GM12864 (cell line): ENCODE data around the gene CHD1L.

Experiments
- DNase-seq: peaks from one replicate; pipeline ENCODE4 v3.0.0-alpha.2; 2011; ENCODE audit warnings: low read depth
- H3K4me3 ChIP-seq: 2 replicates; pipeline ENCODE4 v1.5.1; 2011; ENCODE audit warnings: mild to moderate bottlenecking, low read depth, low read length, control low read depth
- TF ChIP-seq, protein P1 (sequence below): IDR thresholded peaks from 2 replicates; pipeline ENCODE4 v1.5.1; 2011; ENCODE audit warnings: low read depth, mild to moderate bottlenecking, moderate library complexity, low read length, control low read depth, inconsistent platforms; ENCODE audit errors: missing control alignments

The CHD1L gene

DNA sequence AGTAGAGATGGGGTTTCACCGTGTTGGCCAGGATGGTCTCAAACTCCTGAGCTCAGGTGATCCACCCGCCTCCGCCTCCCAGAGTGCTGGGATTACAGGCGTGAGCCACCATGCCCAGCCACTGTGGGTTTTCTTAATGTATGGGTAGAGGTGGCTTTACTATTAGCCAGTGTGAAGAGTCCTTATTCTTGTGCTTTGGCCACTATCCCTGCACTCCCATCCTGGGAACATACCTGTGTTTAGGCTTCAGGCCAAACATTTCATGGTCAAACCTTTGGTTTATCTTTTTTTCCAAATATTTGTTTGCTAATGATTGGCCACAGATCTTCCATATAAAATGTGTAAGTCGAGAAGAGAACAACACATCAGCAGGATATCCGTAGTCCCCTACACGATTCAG, 33.9 kb upstream of the CHD1L start:
- no peak overlapping the region for H3K4me3 ChIP-seq
- no peak for DNase-seq
- TF ChIP-seq, protein P1, sequence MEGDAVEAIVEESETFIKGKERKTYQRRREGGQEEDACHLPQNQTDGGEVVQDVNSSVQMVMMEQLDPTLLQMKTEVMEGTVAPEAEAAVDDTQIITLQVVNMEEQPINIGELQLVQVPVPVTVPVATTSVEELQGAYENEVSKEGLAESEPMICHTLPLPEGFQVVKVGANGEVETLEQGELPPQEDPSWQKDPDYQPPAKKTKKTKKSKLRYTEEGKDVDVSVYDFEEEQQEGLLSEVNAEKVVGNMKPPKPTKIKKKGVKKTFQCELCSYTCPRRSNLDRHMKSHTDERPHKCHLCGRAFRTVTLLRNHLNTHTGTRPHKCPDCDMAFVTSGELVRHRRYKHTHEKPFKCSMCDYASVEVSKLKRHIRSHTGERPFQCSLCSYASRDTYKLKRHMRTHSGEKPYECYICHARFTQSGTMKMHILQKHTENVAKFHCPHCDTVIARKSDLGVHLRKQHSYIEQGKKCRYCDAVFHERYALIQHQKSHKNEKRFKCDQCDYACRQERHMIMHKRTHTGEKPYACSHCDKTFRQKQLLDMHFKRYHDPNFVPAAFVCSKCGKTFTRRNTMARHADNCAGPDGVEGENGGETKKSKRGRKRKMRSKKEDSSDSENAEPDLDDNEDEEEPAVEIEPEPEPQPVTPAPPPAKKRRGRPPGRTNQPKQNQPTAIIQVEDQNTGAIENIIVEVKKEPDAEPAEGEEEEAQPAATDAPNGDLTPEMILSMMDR = no peak

DNA sequence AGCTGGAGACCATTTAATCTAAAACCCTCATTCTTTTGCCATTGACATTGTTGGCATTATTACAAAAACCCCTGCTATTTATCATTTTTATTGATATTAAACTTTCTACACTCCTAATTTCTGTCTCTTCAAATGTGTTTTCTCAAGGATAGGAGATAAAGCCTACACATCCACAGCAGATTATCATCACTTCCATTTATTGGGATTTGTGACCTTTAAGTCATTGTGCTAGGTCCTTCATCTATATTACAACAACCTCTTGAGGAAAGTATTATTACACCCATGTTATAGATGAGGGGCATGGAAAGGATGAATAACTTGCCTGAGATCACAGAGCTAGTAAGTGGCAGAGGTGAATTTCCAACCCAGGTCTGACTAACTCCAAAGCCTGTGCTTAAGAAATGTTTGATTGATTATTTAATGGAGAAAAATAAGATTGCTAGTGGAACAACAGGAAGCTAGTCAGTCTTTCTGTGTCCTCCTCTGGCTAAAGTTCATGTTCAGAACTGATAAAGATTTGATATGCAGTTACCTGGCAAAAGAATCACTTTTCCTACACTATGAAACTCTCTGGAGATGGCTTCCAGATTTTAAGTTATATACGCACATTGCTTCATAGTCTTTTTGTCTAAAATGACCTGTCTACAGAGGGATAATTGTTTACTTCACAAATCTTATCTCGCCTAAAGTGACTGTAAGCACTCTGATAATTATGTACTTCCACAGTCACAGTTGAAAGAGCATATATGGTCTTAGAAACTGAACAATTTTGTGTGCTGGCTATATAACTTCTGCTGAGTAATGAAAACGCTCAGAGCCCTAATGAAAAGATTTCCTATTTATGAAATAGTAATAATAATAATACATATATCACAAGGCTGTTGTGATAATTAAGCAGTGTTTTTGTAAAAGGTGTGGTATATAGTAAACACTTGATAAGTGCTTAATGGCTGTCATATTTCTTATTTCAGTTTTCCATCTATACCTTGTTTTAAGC, 32.4 kb upstream of the CHD1L start:
- no peak for DNase-seq
- H3K4me3 ChIP-seq = no peak overlapping the region
- TF ChIP-seq, protein P1 = no peak

DNA sequence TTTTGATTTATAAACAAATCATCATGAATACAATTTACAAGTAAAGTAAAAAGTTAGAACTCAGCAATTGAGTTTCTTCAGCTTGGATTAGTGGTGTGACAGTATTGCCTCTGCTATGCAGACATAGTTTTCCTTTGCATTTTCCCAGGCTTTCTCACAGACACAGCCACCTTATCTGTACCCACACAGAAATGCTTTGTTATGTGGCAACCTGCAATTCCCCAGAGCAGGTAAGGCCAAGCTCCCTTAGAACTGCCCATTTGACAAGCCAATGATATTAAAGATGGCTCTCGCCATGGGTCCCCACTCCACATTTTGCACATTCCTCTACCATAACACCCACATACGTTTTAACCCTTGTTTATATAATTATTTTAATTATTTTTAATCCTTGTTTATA, 31.5 kb upstream of the CHD1L start:
- TF ChIP-seq, protein P1 = no peak
- no peak for DNase-seq
- no peak overlapping the region for H3K4me3 ChIP-seq

DNA sequence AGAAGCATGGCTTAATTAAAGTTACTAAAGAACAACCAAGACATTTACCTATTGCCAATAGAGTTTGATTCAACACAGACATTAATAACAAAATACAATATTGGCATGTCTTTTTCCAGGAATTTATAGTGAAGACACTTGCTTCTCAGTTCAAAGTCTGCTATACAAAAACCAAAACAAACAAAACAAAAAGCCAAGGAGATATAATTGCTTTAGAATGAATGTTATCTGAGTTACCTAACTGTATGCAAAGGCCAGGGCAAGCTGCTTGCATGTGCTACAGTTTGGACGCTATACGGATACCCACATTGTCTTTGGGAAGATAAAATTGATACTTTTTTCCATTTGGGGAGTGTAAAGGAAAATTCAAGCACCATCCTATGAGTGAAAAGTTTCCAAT, 30.9 kb upstream of the CHD1L start:
- TF ChIP-seq, protein P1 = no peak
- H3K4me3 ChIP-seq = no peak overlapping the region
- no peak for DNase-seq

DNA sequence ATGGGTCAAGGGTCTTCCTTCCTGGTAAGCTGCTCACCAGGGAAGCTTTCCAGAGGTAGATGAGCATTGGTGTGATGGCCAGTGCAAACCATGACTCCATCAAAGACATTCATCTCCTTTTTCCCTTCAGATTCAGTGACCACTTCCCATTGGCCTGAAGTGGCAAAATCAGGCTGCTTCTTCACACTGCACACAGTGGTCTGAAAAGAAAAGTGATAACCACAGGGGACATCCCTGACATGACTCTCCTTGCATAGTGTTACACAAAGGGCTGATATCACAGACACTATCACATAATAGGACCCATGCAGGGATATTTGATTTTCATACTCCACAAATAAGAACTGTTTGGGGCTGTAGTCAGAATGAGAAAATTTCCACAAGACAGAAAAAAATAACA, 29.2 kb upstream of the CHD1L start:
- H3K4me3 ChIP-seq = no peak overlapping the region
- no peak for DNase-seq
- TF ChIP-seq, protein P1 = no peak

DNA sequence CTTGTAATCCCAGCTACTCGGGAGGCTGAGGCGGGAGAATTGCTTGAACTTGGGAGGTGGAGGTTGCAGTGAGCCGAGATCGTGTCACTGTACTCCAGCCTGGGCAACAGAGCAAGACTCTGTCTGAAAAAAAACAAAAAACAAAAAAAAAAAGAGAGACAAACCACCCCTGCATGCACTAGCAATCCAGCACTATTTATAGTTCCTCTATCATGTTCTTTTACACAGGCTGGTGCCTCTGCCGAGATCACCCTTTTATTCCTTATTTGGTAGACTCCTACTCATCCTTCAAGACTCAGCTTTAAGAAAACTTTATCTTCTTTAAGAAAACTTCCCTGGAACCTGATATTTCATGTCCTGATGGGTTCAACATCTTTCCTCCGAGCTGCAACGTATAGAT, 28.2 kb upstream of the CHD1L start:
- no peak for DNase-seq
- TF ChIP-seq, protein P1 = no peak
- H3K4me3 ChIP-seq = no peak overlapping the region

DNA sequence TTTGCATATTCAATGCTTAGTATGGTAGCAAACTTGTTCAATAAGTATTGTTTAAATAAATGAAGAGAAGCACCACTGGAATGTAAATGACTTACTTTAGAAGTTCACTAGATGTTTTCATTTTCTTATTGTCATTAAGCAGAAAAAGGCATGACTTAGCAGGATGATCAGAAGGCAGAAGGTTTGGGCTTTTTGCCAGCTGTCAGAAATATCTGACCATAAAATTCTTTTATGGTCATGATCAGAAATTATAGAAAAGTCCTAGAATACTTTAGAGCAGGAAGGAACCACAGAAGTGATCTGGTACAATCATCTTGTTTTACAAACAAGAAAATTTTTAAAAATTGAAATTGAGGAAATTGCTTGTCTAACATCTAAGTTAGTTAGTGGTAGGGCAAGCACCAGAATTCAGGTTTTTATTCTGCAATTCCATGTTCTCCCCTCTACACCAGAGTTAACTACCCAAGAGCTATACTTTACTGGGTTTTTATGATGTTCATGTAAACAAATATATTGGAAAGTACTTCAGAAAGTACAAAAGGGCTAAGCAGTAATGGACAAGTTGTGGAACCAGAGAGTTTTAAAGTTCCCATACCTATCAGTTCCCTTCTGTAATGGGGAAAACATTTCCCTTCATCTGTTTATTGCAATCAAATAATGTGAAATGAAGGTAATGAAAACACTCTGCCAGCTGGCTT, 27.5 kb upstream of the CHD1L start:
- no peak for DNase-seq

More for the DNA sequence above, 27.5 kb upstream of the CHD1L start:
- TF ChIP-seq, protein P1 = no peak
- no peak overlapping the region for H3K4me3 ChIP-seq
